ENCODE results near the gene APCDD1L.

The APCDD1L gene

GRCh38 chr20:58549231-58550209, 34.3 kb upstream of the APCDD1L start:
- TF ChIP-seq GATA3 (IDR thresholded peaks at IDR 0.05; ENCODE audit: low read depth, low read length) (no peak), GATA2 (IDR thresholded peaks at IDR 0.05; ENCODE audit: low read depth, low read length) (no peak; the same call in 1 of the 2 replicates)

DNA sequence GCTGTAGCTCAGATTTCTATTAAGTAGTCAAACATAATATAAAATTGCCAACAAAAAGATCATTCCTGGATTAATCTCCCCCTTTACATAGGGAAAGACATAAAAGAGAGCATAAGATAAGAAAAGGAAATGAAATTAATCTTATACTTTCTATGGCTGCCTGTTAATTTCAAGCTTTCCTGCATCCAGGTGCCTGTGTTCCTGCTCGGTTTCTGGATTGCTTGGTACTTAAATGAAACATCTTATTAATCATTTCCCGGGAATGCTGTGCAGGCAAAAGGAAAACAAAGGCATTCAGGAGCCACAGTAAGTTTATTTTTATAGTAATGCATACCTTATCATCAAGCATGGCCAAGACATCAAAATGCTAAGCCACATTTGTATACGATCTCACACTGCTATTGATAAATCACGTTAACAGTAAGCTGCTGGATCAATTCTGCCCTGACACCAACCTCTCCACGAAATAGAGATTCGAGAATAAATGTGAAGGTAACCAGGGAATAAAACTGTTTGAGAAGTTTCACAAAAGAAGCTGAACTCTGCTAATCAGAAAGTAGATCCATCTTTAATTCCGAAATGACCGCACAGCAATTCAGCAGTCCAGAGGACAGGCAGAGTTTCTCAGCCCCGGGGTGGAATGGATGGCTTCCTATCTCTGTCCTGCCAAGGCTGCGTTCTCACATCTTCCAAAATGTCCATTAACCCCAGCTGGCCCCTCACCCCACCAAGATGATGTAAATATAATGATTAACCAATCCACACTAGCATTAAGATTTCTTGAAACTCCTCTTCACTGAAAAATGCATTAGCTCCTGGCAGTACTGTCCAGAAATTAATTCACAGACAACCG, 32.6 kb upstream of the APCDD1L start:
- TF ChIP-seq GATA3 (IDR thresholded peaks at IDR 0.05; ENCODE audit: low read depth, low read length) (no peak), GATA2 (IDR thresholded peaks at IDR 0.05; ENCODE audit: low read depth, low read length) (no peak)

GRCh38 chr20:58546756-58547622, 31.8 kb upstream of the APCDD1L start:
- no peak for TF ChIP-seq GATA3 (IDR thresholded peaks at IDR 0.05; ENCODE audit: low read depth, low read length)
- TF ChIP-seq GATA2 (IDR thresholded peaks at IDR 0.05; ENCODE audit: low read depth, low read length) = peak; percentile 79

- no peak for TF ChIP-seq GATA3 (IDR thresholded peaks at IDR 0.05; ENCODE audit: low read depth, low read length)
- TF ChIP-seq GATA2 (IDR thresholded peaks at IDR 0.05; ENCODE audit: low read depth, low read length) = no peak
Measured at GRCh38 chr20:58546416-58546711, 31.2 kb upstream of the APCDD1L start.

DNA sequence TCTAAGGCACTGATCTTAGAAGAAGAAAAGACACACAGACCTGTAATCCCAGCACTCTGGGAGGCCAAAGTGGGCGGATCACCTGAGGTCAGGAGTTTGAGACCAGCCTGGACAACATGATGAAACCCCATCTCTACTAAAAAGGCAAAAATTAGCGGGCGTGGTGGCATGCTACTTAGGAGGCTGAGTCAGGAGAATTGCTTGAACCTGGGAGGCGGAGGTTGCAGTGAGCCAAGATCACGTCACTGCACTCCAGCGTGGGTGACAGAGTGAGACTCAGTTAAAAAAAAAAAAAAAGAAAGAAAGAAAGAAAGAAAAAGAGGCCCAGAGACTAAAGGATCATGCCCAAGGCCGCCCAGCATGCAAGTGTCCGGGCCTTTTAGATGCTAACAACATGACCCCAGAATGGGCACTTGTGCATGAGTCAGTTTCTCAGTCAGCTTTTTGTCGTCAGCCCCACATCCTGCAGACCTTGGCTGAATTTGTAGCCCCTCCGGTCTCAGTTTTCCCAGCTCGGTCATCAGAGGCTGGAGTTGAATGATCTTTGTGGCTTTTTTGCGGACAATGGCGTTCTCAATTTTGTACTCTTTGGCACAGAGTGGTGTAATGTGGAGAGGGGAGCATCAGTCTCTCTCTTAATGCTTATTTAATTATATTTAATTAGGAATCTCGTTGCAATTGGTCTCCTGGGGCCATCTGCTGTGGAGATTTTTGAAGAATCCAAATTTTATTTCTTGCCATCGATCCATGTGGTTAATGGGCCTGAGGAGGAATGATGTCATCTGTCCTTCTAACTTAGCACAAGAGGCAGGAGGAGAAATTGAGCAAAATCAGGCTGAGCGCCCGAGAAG, 30.6 kb upstream of the APCDD1L start:
- TF ChIP-seq GATA3 (IDR thresholded peaks at IDR 0.05; ENCODE audit: low read depth, low read length) = no peak
- TF ChIP-seq GATA2 (IDR thresholded peaks at IDR 0.05; ENCODE audit: low read depth, low read length) = no peak

DNA sequence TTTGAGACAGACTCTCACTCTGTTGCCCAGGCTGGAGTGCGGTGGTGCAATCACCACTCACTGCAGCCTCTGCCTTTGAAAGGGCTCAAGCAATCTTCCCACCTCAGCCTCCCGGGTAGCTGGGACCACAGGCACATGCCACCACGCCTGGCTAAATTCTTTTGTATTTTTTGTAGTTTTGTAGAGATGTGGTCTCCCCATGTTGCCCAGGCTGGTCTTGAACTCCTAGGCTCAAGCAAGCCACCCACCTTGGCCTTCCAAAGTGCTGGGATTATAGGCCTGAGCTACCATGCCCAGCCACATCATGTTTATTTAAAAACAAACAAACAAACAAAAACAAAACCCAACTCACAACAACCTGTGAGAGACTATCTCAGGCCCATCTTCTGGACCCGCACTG, 29.7 kb upstream of the APCDD1L start:
- no peak for TF ChIP-seq GATA2 (IDR thresholded peaks at IDR 0.05; ENCODE audit: low read depth, low read length)
- no peak for TF ChIP-seq GATA3 (IDR thresholded peaks at IDR 0.05; ENCODE audit: low read depth, low read length)

GRCh38 chr20:58544286-58544685, 29.1 kb upstream of the APCDD1L start:
- TF ChIP-seq GATA3 (IDR thresholded peaks at IDR 0.05; ENCODE audit: low read depth, low read length) (no peak), GATA2 (IDR thresholded peaks at IDR 0.05; ENCODE audit: low read depth, low read length) (no peak)

- TF ChIP-seq GATA3 (IDR thresholded peaks at IDR 0.05; ENCODE audit: low read depth, low read length) = no peak
Measured at GRCh38 chr20:58543274-58543673, 28.1 kb upstream of the APCDD1L start.

DNA sequence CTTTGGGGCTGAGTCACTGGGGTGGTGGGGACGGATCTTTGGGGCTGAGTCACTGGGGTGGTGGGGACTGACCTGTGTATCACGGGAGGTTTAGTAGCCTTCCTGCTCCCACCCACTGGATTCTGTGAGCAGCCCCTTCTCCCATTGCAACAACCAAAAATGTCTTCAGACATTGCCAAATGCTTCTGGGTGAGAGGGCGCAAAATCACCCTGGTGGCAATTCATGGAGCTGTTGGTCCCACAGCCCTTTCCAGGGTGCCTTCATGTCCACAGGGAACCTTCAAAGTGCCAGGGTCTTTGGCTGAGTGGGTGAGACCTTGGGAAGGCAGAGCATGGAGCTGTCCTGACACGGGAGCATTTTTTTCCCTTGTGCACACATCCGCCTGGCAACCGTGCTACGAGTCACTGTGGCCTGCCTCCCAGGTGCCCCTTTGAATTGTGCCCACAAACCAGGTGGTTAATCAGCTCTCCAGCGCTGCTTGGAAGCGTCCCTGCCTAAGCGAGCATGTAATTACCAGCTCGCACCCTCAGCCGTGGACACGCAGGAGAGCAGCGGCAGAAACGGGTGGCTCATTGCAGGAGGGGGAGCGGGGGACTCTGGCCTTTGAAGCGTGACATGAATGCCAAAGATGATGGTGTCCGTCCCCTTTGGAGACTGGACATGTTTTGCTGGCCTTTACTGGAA, 27.4 kb upstream of the APCDD1L start:
- TF ChIP-seq GATA2 (IDR thresholded peaks at IDR 0.05; ENCODE audit: low read depth, low read length) = no peak
- TF ChIP-seq GATA3 (IDR thresholded peaks at IDR 0.05; ENCODE audit: low read depth, low read length) = no peak

DNA sequence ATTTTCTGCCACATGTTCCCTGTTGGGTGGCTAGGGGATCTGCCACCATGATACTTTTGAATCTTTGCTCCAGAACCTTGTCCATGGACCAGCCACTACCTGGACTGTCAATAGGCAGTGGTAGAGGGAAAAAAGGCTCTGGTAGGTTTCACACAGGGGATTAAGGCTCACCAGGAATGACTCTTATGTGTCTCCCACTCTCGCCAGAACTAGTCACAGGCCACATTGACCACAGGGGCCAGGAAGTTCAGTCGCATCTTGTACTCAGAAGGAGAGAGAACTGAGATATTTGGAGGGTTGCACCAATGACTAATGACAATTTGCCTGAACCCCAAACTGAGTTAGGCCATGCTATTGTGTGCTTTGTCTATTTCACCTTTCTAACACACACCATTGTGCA, 23.6 kb upstream of the APCDD1L start:
- TF ChIP-seq GATA2 (IDR thresholded peaks at IDR 0.05; ENCODE audit: low read depth, low read length) (no peak), GATA3 (IDR thresholded peaks at IDR 0.05; ENCODE audit: low read depth, low read length) (no peak)

DNA sequence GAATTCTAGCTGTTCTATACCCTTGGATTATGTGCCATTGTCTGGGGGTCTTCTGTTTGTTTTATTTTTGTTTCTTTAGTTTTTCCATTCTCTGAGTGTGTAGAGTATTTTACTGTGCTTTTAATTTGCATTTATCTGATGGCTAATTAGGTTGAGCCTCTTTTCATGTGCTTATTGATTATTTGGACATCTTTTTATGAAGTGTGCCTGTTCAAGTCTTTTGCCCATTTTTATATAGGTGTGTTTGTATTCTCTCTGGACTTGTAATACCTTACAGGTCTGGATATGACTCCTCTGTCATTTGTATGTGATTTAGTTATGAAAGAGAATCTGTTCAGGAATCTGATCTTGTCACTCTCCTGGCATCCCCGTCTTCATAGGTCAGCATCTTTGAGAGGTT, 22.6 kb upstream of the APCDD1L start:
- TF ChIP-seq GATA3 (IDR thresholded peaks at IDR 0.05; ENCODE audit: low read depth, low read length) (no peak), GATA2 (IDR thresholded peaks at IDR 0.05; ENCODE audit: low read depth, low read length) (no peak)

DNA sequence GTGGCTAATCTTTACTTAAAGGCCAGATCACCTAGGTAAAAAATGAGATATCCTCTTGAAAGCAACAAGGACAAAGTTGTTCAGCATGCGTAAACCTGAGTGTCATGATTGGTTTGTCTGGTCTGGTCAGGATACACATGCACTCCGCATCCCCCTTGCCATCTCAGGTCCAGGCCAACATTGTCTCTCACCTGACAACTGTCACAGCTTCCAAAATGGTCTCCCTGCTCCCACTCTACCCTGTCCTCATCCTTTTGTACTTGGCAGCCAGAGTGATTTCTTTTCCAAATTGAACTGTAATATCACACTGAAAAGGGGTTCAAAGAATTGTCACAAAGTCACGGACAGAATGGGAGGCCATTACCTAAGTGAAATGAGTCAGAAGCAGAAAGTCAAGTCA, 21.1 kb upstream of the APCDD1L start:
- TF ChIP-seq GATA3 (IDR thresholded peaks at IDR 0.05; ENCODE audit: low read depth, low read length) (no peak), GATA2 (IDR thresholded peaks at IDR 0.05; ENCODE audit: low read depth, low read length) (no peak)
